Neural progenitor cell (in vitro differentiated cells): ENCODE measurements around the gene PTPRN2.

Experiments
- EZH2 ChIP-seq: fragments of 200-600 bp; sonication (generic); IDR thresholded peaks from 2 replicates; pipeline ENCODE4 v1.6.1; 2017; ENCODE audit warnings: antibody characterized with exemption, mild to moderate bottlenecking, moderate library complexity
- EZH2phosphoT487 ChIP-seq: fragments of 200-600 bp; sonication (generic); IDR thresholded peaks from 2 replicates; pipeline ENCODE4 v1.6.1; 2017; ENCODE audit warnings: antibody characterized with exemption
- TF ChIP-seq, protein P1 (sequence below): fragments of 200-600 bp; sonication (generic); IDR thresholded peaks from 2 replicates; pipeline ENCODE4 v1.5.1; 2017; ENCODE audit warnings: antibody characterized with exemption, mild to moderate bottlenecking

DNA sequence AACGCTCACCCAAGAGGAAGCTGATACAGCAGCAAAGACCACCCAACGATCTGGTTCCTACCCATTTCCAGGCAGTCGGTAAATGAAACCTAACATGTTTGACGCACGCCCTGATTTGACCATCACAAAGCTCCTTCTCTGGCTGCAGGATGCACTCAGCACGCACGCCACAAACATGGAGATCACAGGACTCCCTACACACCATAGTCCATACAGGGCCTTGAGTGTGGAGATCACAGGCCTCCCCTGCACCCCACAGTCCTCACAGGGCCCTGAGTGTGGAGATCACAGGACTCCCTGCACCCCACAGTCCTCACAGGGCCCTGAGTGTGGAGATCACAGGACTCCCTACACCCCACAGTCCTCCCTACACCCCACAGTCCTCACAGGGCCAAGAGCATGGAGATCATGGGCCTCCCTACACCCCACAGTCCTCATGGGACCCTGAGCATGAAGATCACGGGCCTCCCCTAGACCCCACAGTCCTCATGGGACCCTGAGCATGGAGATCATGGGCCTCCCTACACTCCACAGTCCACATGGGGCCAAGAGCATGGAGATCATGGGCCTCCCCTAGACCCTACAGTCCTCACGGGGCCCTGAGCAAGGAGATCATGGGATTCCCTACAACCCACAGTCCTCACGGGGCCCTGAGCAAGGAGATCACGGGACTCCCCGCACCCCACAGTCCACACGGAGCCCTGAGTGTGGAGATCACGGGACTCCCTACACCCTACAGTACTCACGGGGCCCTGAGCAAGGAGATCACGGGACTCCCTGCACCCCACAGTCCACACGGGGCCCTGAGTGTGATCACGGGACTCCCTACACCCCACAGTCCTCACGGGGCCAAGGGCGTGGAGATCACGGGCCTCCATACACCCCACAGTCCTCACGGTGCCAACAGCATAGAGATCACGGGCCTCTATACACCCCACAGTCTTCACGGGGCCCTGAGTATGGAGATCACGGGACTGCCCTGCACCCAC is 841.6 kb downstream of the PTPRN2 start:
- TF ChIP-seq EZH2phosphoT487 = no peak
- TF ChIP-seq, protein P1, sequence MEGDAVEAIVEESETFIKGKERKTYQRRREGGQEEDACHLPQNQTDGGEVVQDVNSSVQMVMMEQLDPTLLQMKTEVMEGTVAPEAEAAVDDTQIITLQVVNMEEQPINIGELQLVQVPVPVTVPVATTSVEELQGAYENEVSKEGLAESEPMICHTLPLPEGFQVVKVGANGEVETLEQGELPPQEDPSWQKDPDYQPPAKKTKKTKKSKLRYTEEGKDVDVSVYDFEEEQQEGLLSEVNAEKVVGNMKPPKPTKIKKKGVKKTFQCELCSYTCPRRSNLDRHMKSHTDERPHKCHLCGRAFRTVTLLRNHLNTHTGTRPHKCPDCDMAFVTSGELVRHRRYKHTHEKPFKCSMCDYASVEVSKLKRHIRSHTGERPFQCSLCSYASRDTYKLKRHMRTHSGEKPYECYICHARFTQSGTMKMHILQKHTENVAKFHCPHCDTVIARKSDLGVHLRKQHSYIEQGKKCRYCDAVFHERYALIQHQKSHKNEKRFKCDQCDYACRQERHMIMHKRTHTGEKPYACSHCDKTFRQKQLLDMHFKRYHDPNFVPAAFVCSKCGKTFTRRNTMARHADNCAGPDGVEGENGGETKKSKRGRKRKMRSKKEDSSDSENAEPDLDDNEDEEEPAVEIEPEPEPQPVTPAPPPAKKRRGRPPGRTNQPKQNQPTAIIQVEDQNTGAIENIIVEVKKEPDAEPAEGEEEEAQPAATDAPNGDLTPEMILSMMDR = no peak
- no peak for TF ChIP-seq EZH2
